ENCODE results near the gene AP5Z1. TPM values are rescaled to one million over a fixed set of nuclear protein-coding genes. Genes with fewer than 3 reads are reported as not detected.

The AP5Z1 gene
- total RNA-seq, 1 donor from 2014 or later = 48.9 TPM

DNA sequence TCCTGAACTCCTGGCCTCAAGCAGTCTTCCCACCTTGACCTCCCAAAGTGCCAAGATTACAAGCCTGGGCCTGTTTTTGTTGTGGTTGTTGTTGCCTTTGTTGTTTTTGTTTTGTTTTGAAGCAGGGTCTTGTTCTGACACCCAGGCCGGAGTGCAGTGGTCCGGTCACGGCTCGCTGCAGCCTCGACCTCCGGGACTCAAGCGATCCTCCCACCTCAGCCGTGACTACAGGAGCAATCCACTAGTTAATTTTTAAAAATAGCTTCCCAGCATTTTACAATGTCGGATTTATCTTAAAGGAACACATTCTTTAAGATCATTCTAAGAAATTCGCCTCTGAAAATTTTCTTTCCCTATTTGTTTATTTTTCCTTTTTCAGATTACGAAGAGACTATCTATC lies 27.7 kb upstream of the AP5Z1 start:
- Histone ChIP-seq H3K36me3 (peaks cover 12% of the 10 kb centered on the region), H3K9me3 (no peaks in the 10 kb centered on the region), H3K4me1 (peaks cover 47% of the 10 kb centered on the region), H3K27me3 (no peaks in the 10 kb centered on the region), H3K4me3 (no peak overlapping the region), H3K27ac (peak overlapping the region; percentile 99)
- DNase-seq (no peak), ATAC-seq (no peak)
- TF ChIP-seq, protein P1, sequence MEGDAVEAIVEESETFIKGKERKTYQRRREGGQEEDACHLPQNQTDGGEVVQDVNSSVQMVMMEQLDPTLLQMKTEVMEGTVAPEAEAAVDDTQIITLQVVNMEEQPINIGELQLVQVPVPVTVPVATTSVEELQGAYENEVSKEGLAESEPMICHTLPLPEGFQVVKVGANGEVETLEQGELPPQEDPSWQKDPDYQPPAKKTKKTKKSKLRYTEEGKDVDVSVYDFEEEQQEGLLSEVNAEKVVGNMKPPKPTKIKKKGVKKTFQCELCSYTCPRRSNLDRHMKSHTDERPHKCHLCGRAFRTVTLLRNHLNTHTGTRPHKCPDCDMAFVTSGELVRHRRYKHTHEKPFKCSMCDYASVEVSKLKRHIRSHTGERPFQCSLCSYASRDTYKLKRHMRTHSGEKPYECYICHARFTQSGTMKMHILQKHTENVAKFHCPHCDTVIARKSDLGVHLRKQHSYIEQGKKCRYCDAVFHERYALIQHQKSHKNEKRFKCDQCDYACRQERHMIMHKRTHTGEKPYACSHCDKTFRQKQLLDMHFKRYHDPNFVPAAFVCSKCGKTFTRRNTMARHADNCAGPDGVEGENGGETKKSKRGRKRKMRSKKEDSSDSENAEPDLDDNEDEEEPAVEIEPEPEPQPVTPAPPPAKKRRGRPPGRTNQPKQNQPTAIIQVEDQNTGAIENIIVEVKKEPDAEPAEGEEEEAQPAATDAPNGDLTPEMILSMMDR (IDR thresholded peaks at IDR 0.05) = no peak
- intact Hi-C loops (cut with DNase I) = loop anchor here (10.0 kb wide), 1 partner anchor 63 kb away; the partner anchor contains the start of gene FOXK1

DNA sequence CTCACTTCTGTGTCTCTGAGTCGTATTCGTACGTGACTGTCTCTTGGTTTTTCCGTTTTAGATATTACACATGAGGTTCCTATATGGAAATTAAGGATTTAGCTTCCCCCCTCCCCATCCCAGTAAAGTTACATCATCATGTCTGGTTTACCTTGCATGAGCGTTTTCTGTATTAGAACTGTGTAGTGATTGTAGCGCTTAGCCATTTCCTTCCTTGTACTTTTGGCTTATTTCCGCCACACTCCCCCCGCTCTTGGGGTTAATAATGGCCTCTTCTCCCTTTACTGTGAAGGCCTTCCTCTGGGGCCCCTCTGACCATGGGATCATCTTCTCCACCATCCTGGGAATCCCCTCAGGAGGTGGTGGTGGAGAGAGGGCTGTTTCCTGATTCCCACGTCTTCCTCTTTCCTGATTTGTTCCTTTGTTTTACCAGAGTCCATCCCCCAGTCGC lies 27.2 kb upstream of the AP5Z1 start:
- Histone ChIP-seq H3K9me3 (no peaks in the 10 kb centered on the region), H3K27ac (peak overlapping the region; percentile 99), H3K4me3 (no peak overlapping the region), H3K36me3 (peaks cover 9% of the 10 kb centered on the region), H3K27me3 (no peaks in the 10 kb centered on the region), H3K4me1 (peaks cover 47% of the 10 kb centered on the region)
- DNase-seq (no peak), ATAC-seq (no peak)
- intact Hi-C loops (cut with DNase I) = loop anchor here (10.0 kb wide), 1 partner anchor 63 kb away; the partner anchor contains the start of gene FOXK1
- TF ChIP-seq, protein P1 (IDR thresholded peaks at IDR 0.05) = no peak

DNA sequence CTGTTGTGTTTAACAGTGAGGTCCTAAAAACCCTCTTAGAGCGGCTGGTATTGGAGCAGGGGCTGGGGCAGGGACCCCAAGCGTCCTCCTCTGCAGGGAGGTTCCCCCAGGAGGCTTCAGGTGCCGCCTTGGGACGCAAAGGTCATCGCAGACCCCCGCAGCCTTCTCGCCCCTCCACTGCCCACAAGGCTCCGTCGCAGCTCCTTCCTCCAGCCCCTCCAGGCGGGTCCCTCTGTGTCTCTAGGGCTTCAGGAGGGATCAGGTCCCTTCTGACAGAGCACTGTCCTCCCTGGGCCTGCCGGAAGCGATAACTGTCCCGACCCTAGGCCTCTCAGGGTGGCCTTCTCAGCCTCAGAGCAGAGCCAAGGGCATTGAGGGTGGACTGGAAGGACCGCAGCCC lies 26.1 kb upstream of the AP5Z1 start:
- TF ChIP-seq, protein P1 (IDR thresholded peaks at IDR 0.05) = no peak
- Histone ChIP-seq H3K4me1 (peaks cover 45% of the 10 kb centered on the region), H3K27ac (peak overlapping the region; percentile 99), H3K36me3 (peaks cover 10% of the 10 kb centered on the region), H3K4me3 (no peak overlapping the region), H3K9me3 (no peaks in the 10 kb centered on the region), H3K27me3 (no peaks in the 10 kb centered on the region)
- intact Hi-C loops (cut with DNase I) = loop anchor here (10.0 kb wide), 1 partner anchor 65 kb away; the partner anchor contains the start of gene FOXK1
- DNase-seq (no peak), ATAC-seq (no peak)

DNA sequence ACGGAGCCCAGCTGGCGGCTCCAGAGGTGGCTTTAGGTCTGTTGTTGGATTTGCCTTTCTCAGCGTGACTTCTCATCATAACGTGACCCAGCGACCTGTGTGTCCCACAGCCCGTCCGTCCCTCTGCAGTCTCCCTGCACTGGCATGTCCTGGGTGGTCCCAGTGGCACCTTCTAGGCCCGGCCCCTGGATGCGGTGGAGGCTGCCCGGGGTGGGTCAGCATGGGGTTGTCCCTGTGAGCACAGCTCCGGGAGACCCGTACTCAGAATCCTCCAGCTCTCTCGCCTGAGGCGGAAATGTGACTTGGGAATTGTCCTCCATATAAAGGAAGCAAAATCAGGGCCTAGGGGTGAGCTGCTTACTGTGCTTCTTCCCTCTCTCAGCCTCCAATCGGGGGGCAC lies 25.6 kb upstream of the AP5Z1 start:
- Histone ChIP-seq H3K27ac (peak overlapping the region; percentile 99), H3K9me3 (no peaks in the 10 kb centered on the region), H3K27me3 (no peaks in the 10 kb centered on the region), H3K4me1 (peaks cover 42% of the 10 kb centered on the region), H3K4me3 (no peak overlapping the region), H3K36me3 (peaks cover 14% of the 10 kb centered on the region)
- intact Hi-C loops (cut with DNase I) = loop anchor here (10.0 kb wide), 2 partner anchors 65 to 135 kb away; partner anchors contain the start of gene FOXK1
- TF ChIP-seq, protein P1 (IDR thresholded peaks at IDR 0.05) = no peak
- ATAC-seq (no peak), DNase-seq (no peak)

DNA sequence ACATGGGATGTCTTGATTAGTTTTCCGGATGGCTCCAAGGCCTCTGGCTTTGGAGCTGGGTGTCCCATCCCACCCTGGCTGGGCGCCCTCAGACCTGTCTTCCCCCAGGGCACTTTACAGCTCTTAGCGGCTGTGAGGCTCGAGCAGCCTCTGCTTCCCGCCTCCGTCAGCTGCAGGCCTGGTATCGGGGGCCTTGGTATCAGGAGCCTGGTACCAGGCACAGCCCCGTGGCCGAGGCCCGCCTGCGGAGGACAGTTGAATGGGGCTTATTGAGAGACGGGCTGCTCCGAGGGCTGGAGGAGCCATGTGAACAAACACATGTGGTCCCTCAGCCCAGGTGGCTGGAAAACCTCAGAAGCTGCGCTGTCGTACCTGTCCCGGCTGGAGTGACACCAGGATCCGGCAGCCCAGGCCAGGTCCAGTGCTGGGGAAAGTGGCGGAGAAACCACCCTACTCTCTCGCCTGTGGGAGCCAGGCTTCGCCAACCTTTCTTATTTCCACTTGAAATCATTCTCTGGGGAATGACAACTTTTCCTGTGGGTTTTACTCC lies 23.9 kb upstream of the AP5Z1 start:
- Histone ChIP-seq H3K9me3 (no peaks in the 10 kb centered on the region), H3K36me3 (peaks cover 31% of the 10 kb centered on the region), H3K27ac (peak overlapping the region; percentile 24), H3K4me3 (no peak overlapping the region), H3K27me3 (no peaks in the 10 kb centered on the region), H3K4me1 (peaks cover 30% of the 10 kb centered on the region)
- no peak for DNase-seq
- intact Hi-C loops (cut with DNase I) = loop anchor here (10.0 kb wide), 1 partner anchor 137 kb away; no protein-coding TSS in a partner anchor
- TF ChIP-seq, protein P1 (IDR thresholded peaks at IDR 0.05) = no peak
- ATAC-seq = no peak

Data from upper lobe of right lung (tissue), 1 donor.